GM23338 (cell line): ENCODE measurements around the gene JAKMIP3. TPM values are rescaled to one million over a fixed set of nuclear protein-coding genes. Genes with fewer than 3 reads are reported as not detected.

Experiments
- ATAC-seq: fragments of 200-7000 bp; cut with Tn5 transposase; 3 replicates; pipeline ENCODE4 v1.9.1; 2020
- DNase-seq: peaks from one replicate; pipeline ENCODE4 v3.0.0-alpha.2; 2015; ENCODE audit warnings: low spot score
- H2AFZ ChIP-seq: fragments of 200-600 bp; sonication (generic); 2 replicates; pipeline ENCODE4 v1.8.0; 2016; ENCODE audit warnings: antibody characterized with exemption, mild to moderate bottlenecking, moderate library complexity
- H3F3A ChIP-seq: fragments of 200-600 bp; sonication (generic); replicated peaks from 2 replicates; pipeline ENCODE4 v1.8.0; 2017; ENCODE audit warnings: antibody characterized with exemption, mixed run types, low read depth
- H3K27ac ChIP-seq: fragments of 200-600 bp; sonication (generic); 2 replicates; pipeline ENCODE4 v1.6.1; 2016; ENCODE audit warnings: low read depth
- H3K27me3 ChIP-seq: fragments of 200-600 bp; sonication (generic); 2 replicates; pipeline ENCODE4 v1.8.0; 2016; ENCODE audit warnings: mild to moderate bottlenecking, mixed run types, moderate library complexity; ENCODE audit not compliant: insufficient read depth
- H3K36me3 ChIP-seq: fragments of 200-600 bp; sonication (generic); 2 replicates; pipeline ENCODE4 v1.8.0; 2016; ENCODE audit warnings: mild to moderate bottlenecking; ENCODE audit not compliant: insufficient read depth
- H3K4me1 ChIP-seq: fragments of 200-600 bp; sonication (generic); 2 replicates; pipeline ENCODE4 v1.8.0; 2016; ENCODE audit warnings: mild to moderate bottlenecking, moderate library complexity; ENCODE audit not compliant: insufficient read depth
- H3K4me2 ChIP-seq: fragments of 200-600 bp; sonication (generic); 2 replicates; pipeline ENCODE4 v1.7.1; 2017; ENCODE audit warnings: mixed run types
- H3K4me3 ChIP-seq: fragments of 200-600 bp; sonication (generic); 2 replicates; pipeline ENCODE4 v1.6.1; 2016; ENCODE audit warnings: mixed run types
- H3K79me2 ChIP-seq: fragments of 200-600 bp; sonication (generic); replicated peaks from 2 replicates; pipeline ENCODE4 v1.8.0; 2017; ENCODE audit warnings: mild to moderate bottlenecking; ENCODE audit not compliant: insufficient read depth
- H3K9me2 ChIP-seq: fragments of 200-600 bp; sonication (generic); 2 replicates; pipeline ENCODE4 v1.8.0; 2017; ENCODE audit not compliant: insufficient read depth
- H4K20me1 ChIP-seq: fragments of 200-600 bp; sonication (generic); replicated peaks from 2 replicates; pipeline ENCODE4 v1.8.0; 2017; ENCODE audit warnings: mild to moderate bottlenecking; ENCODE audit not compliant: insufficient read depth
- H3K27ac Mint-ChIP-seq: 2 replicates; pipeline ENCODE4 v1.8.0; 2020; ENCODE audit warnings: inconsistent platforms, mild to moderate bottlenecking, moderate library complexity, mixed read lengths
- H3K27me3 Mint-ChIP-seq: 3 replicates; pipeline ENCODE4 v1.8.0; 2022; ENCODE audit warnings: low read depth, mild to moderate bottlenecking, moderate library complexity, mixed read lengths, inconsistent platforms; ENCODE audit not compliant: insufficient read depth, poor library complexity
- H3K36me3 Mint-ChIP-seq: 3 replicates; pipeline ENCODE4 v1.8.0; 2021; ENCODE audit warnings: low read depth, mild to moderate bottlenecking, inconsistent platforms, moderate library complexity, mixed read lengths
- H3K4me1 Mint-ChIP-seq: 3 replicates; pipeline ENCODE4 v1.8.0; 2020; ENCODE audit warnings: mild to moderate bottlenecking, inconsistent platforms, mixed read lengths
- H3K4me3 Mint-ChIP-seq: 3 replicates; pipeline ENCODE4 v1.8.0; 2021; ENCODE audit warnings: moderate library complexity, mild to moderate bottlenecking, inconsistent platforms, mixed read lengths
- H3K9me3 Mint-ChIP-seq: 3 replicates; pipeline ENCODE4 v1.8.0; 2020; ENCODE audit warnings: moderate library complexity, mild to moderate bottlenecking, inconsistent platforms, mixed read lengths
- CREB1 ChIP-seq: fragments of 250-450 bp; sonication (Bioruptor Pico); IDR thresholded peaks from 2 replicates; pipeline ENCODE4 v1.5.0; 2020; ENCODE audit warnings: low read depth, mild to moderate bottlenecking, moderate library complexity
- CTCF ChIP-seq, 2 experiments: fragments of 200-600 bp in 1 of 2; sonication (generic) in 1 of 2; conservative IDR thresholded peaks; 2 replicates each; pipeline versions ENCODE4 v1.5.1 to v1.6.1; 2016 to 2017; ENCODE audit warnings: antibody characterized with exemption in 2 of 2, low read depth in 2 of 2, mild to moderate bottlenecking in 2 of 2, moderate library complexity in 1 of 2
- EZH2 ChIP-seq: fragments of 200-600 bp; sonication (generic); IDR thresholded peaks from one replicate; pipeline ENCODE4 v1.8.0; 2017; ENCODE audit warnings: antibody characterized with exemption, mild to moderate bottlenecking, low read depth; ENCODE audit not compliant: unreplicated experiment
- EZH2phosphoT487 ChIP-seq: fragments of 200-600 bp; sonication (generic); IDR thresholded peaks from one replicate; pipeline ENCODE4 v1.8.1; 2018; ENCODE audit warnings: antibody characterized with exemption; ENCODE audit not compliant: unreplicated experiment
- JUNB ChIP-seq: IDR thresholded peaks from one replicate; pipeline ENCODE4 v1.6.1; 2016; ENCODE audit warnings: antibody characterized with exemption; ENCODE audit not compliant: unreplicated experiment
- NANOG ChIP-seq: IDR thresholded peaks from 2 replicates; pipeline ENCODE4 v1.6.1; 2016; ENCODE audit warnings: antibody characterized with exemption, borderline replicate concordance
- POLR2AphosphoS5 ChIP-seq: IDR thresholded peaks from 2 replicates; pipeline ENCODE4 v1.6.1; 2016; ENCODE audit warnings: antibody characterized with exemption, low read depth
- REST ChIP-seq: IDR thresholded peaks from one replicate; pipeline ENCODE4 v1.6.1; 2018; ENCODE audit warnings: antibody characterized with exemption; ENCODE audit not compliant: unreplicated experiment
- ZNF114 ChIP-seq: fragments of 250-450 bp; sonication (Bioruptor Pico); IDR thresholded peaks from 2 replicates; pipeline ENCODE4 v1.5.0; 2020; ENCODE audit warnings: mild to moderate bottlenecking, moderate library complexity
- ZNF331 ChIP-seq: fragments of 250-450 bp; sonication (Bioruptor Pico); IDR thresholded peaks from 2 replicates; pipeline ENCODE4 v1.5.0; 2020; ENCODE audit warnings: low read depth, mild to moderate bottlenecking, moderate library complexity
- polyA plus RNA-seq: library from polyadenylated mRNA; unstranded; fragments of >200 nt; fragmentation: Nextera tagmentation; extraction: Ambion mirVana; gene quantifications from 2 replicates; pipeline ENCODE4 v1.2.1, GENCODE V29; 2016
- total RNA-seq: library from RNA; depleted of rRNA; stranded (reverse); fragments of >200 nt; shearing (Covaris generic); gene quantifications from 2 replicates; pipeline ENCODE4 v1.2.3, GENCODE V29; 2014

Gene JAKMIP3
- total and polyA plus RNA-seq, 2 experiments from 2014 or later = 0.87 to 1.2 TPM

GRCh38 chr10:132047575-132048293 lies 18.0 kb upstream of the JAKMIP3 start:
- H3K36me3 Mint-ChIP-seq = peaks cover 7% of the 10 kb centered on the region; the same call in 1 of the 3 replicates
- Histone ChIP-seq H3K27ac (no peak overlapping the region), H3K9me2 (no peaks in the 10 kb centered on the region), H3K4me3 (no peak overlapping the region), H3K36me3 (0 out of 2 replicates have a peak, but pooled peaks cover 5% of the 10 kb centered on the region), H3K79me2 (no peaks in the 10 kb centered on the region), H2AFZ (peak overlapping the region; percentile 28; the same call in 1 of the 2 replicates), H3K27me3 (no peaks in the 10 kb centered on the region), H3K4me1 (peaks cover 11% of the 10 kb centered on the region; the same call in 1 of the 2 replicates), H3K4me2 (no peak overlapping the region), H4K20me1 (no peaks in the 10 kb centered on the region), H3F3A (0 out of 2 replicates have a peak, but pooled peaks cover 4% of the 10 kb centered on the region)
- TF ChIP-seq ZNF331 (CRISPR knock-in tag) = no peak
- DNase-seq (no peak), ATAC-seq (no peak)
- H3K4me3 Mint-ChIP-seq = no peak overlapping the region
- H3K4me1 Mint-ChIP-seq = peaks cover 28% of the 10 kb centered on the region
- H3K9me3 Mint-ChIP-seq = peaks cover 14% of the 10 kb centered on the region
- no peak overlapping the region for H3K27ac Mint-ChIP-seq
- peaks cover 4% of the 10 kb centered on the region for H3K27me3 Mint-ChIP-seq

- Mint-ChIP-seq H3K4me1 (peaks cover 27% of the 10 kb centered on the region), H3K36me3 (peaks cover 7% of the 10 kb centered on the region; the same call in 1 of the 3 replicates), H3K27ac (no peak overlapping the region), H3K4me3 (no peak overlapping the region), H3K9me3 (peaks cover 20% of the 10 kb centered on the region), H3K27me3 (peaks cover 4% of the 10 kb centered on the region)
- Histone ChIP-seq H3K4me2 (no peak overlapping the region), H3K9me2 (no peaks in the 10 kb centered on the region), H3K79me2 (no peaks in the 10 kb centered on the region), H3K27me3 (no peaks in the 10 kb centered on the region), H2AFZ (peak overlapping the region; percentile 28; the same call in 1 of the 2 replicates), H3K4me3 (no peak overlapping the region), H3K27ac (no peak overlapping the region), H3F3A (0 out of 2 replicates have a peak, but pooled peaks cover 4% of the 10 kb centered on the region), H3K4me1 (peaks cover 9% of the 10 kb centered on the region; the same call in 1 of the 2 replicates), H3K36me3 (0 out of 2 replicates have a peak, but pooled peaks cover 8% of the 10 kb centered on the region), H4K20me1 (no peaks in the 10 kb centered on the region)
- DNase-seq (no peak), ATAC-seq (no peak)
- TF ChIP-seq CREB1 (CRISPR knock-in tag) (no peak), POLR2AphosphoS5 (no peak)
These were observed 17.5 kb upstream of the JAKMIP3 start for GRCh38 chr10:132048294-132048667.

- H3K36me3 Mint-ChIP-seq = peaks cover 7% of the 10 kb centered on the region; the same call in 1 of the 3 replicates
- H3K9me3 Mint-ChIP-seq = peaks cover 26% of the 10 kb centered on the region
- ATAC-seq (0 out of 3 replicates have a peak, but pooled peaks have one; percentile 27), DNase-seq (no peak)
- Histone ChIP-seq H3K27ac (no peak overlapping the region), H3K27me3 (no peaks in the 10 kb centered on the region), H3K36me3 (0 out of 2 replicates have a peak, but pooled peaks cover 8% of the 10 kb centered on the region), H3K79me2 (no peaks in the 10 kb centered on the region), H3K4me2 (no peak overlapping the region), H2AFZ (0 out of 2 replicates have a peak overlapping the region, but pooled peaks have one; percentile 32), H3F3A (no peaks in the 10 kb centered on the region), H4K20me1 (no peaks in the 10 kb centered on the region), H3K9me2 (no peaks in the 10 kb centered on the region), H3K4me1 (0 out of 2 replicates have a peak, but pooled peaks cover 3% of the 10 kb centered on the region), H3K4me3 (no peak overlapping the region)
- peaks cover 6% of the 10 kb centered on the region for H3K27me3 Mint-ChIP-seq
- H3K4me1 Mint-ChIP-seq = peaks cover 11% of the 10 kb centered on the region
- H3K27ac Mint-ChIP-seq = no peak overlapping the region
- TF ChIP-seq ZNF331 (CRISPR knock-in tag) (no peak), REST (no peak), EZH2 (no peak), NANOG (no peak), CTCF (conservative IDR thresholded peaks at IDR 0.05; ENCODE audit: low read depth in 2 of 2) (peak in 1 of 2 experiments; percentile 40; a peak in 3 of 4 replicates), EZH2phosphoT487 (no peak), JUNB (no peak), ZNF114 (no peak)
- H3K4me3 Mint-ChIP-seq = no peak overlapping the region
These were observed 15.6 kb upstream of the JAKMIP3 start for GRCh38 chr10:132050191-132050590.
